Dermis lymphatic vessel endothelial cell (primary cell): ENCODE measurements around the gene FHIP2A. TPM values are rescaled to one million over a fixed set of nuclear protein-coding genes. Genes with fewer than 3 reads are reported as not detected.

Source experiments
- total RNA-seq: library from RNA; depleted of rRNA; stranded (reverse); fragments of >200 nt; gene quantifications from 2 replicates; pipeline ENCODE4 v1.2.1, GENCODE V29; 2014

Gene FHIP2A, protein sequence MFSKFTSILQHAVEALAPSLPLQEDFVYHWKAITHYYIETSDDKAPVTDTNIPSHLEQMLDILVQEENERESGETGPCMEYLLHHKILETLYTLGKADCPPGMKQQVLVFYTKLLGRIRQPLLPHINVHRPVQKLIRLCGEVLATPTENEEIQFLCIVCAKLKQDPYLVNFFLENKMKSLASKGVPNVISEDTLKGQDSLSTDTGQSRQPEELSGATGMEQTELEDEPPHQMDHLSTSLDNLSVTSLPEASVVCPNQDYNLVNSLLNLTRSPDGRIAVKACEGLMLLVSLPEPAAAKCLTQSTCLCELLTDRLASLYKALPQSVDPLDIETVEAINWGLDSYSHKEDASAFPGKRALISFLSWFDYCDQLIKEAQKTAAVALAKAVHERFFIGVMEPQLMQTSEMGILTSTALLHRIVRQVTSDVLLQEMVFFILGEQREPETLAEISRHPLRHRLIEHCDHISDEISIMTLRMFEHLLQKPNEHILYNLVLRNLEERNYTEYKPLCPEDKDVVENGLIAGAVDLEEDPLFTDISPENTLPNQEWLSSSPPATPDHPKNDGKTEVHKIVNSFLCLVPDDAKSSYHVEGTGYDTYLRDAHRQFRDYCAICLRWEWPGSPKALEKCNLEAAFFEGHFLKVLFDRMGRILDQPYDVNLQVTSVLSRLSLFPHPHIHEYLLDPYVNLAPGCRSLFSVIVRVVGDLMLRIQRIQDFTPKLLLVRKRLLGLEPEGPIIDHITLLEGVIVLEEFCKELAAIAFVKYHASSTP
- 35.0 and 35.8 TPM in 2 replicates for total RNA-seq

DNA sequence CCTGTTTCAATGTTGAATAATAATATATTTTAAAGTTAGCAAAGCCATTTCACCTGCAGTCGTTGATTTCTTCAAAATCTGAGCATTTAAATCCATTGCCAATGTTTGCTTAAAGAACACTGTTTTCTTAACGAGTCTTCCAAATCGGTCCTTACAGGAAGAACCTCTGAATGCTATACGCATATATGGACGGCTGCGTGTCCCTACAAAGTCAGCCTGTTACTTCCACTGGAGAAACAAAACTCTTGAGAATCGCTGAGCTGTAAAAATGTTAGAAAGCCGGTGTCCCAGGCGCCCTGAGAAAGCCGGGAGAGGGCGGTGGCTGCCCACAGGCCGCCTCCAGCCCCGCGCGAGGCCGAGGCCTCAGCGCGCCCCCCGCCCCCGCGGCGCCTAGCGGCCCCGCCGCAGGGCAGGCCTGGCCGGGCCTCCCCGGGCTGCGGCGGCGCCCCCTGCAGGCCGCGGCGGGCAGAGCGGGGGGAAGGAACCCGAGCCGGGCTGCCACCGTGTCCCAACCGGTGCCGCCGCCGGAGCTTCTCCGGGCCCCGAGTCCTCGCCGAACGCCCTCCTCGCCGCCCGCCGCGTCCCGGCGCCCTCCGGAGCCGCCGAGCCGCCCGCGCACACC, at the start of gene FHIP2A:
Gene FHIP2A (plus strand): TSS at position 488 of the 622 bp plus-strand sequence. CDS start 299 bp downstream, outside the sequence.

Other genes starting within 250 kb of the FHIP2A start
- gene ABLIM1, start 163.5 kb upstream of the FHIP2A start, total RNA-seq: 44.3 and 78.7 TPM in 2 replicates
- gene TRUB1, start 116.4 kb downstream of the FHIP2A start, total RNA-seq: 19.8 and 24.7 TPM in 2 replicates